Endothelial cell of umbilical vein (primary cell): ENCODE measurements around the gene MSL1. TPM values are rescaled to one million over a fixed set of nuclear protein-coding genes. Genes with fewer than 3 reads are reported as not detected.

Source experiments
- BruUV-seq: library from RNA; stranded (reverse); fragments of 400-500 nt; replicated peaks from 2 replicates; lab custom pipeline; 2021; lab: Mats Ljungman, UMichigan
- CTCF ChIA-PET: fragments of 300-600, 350-600 bp; sonication (Branson Sonifier 250); formaldehyde crosslinking; loops from one replicate; lab custom pipeline; 2021; ENCODE audit warnings: antibody characterized with exemption, inconsistent platforms; lab: Charles Lee
- POLR2A ChIA-PET: fragments of 300-600, 350-600 bp; sonication (Branson Sonifier 250); formaldehyde crosslinking; loops from one replicate; lab custom pipeline; 2021; ENCODE audit warnings: antibody characterized with exemption, inconsistent platforms; lab: Charles Lee
- DNase-seq: peaks from one replicate; pipeline ENCODE4 v3.0.0-alpha.2; 2011; ENCODE audit warnings: low read depth, low spot score
- FAIRE-seq: peaks from 2 replicates; lab custom pipeline; 2011; peaks lifted over from hg19 to GRCh38; lab: Jason Lieb, UNC
- H2AFZ ChIP-seq: 2 replicates; pipeline ENCODE4 v1.6.0; 2012; ENCODE audit warnings: low read depth, low read length, control low read depth, inconsistent platforms
- H3K27ac ChIP-seq: 2 replicates; pipeline ENCODE4 v1.5.1; 2011; ENCODE audit warnings: low read depth, mild to moderate bottlenecking, control low read depth, low read length, moderate library complexity; ENCODE audit not compliant: insufficient read depth
- H3K27me3 ChIP-seq, 2 experiments: 2 replicates each; pipeline versions ENCODE4 v1.6.0 to v1.6.1; 2011; ENCODE audit warnings: low read length in 2 of 2, mixed read lengths in 1 of 2; ENCODE audit not compliant: control insufficient read depth in 2 of 2, insufficient read depth in 2 of 2
- H3K36me3 ChIP-seq, 2 experiments: 2 replicates in 1 of 2; 3 replicates in 1 of 2; pipeline ENCODE4 v1.5.1; 2011; ENCODE audit warnings: low read length in 2 of 2, mild to moderate bottlenecking in 1 of 2, moderate library complexity in 1 of 2; ENCODE audit not compliant: control insufficient read depth in 2 of 2, insufficient read depth in 2 of 2; ENCODE audit errors: extremely low read depth in 1 of 2
- H3K4me1 ChIP-seq: 3 replicates; pipeline ENCODE4 v1.5.1; 2011; ENCODE audit warnings: mild to moderate bottlenecking, low read length; ENCODE audit not compliant: control insufficient read depth, insufficient read depth; ENCODE audit errors: extremely low read depth
- H3K4me2 ChIP-seq: 2 replicates; pipeline ENCODE4 v1.6.1; 2011; ENCODE audit warnings: low read length, control low read depth, mixed read lengths; ENCODE audit not compliant: insufficient read depth
- H3K4me3 ChIP-seq, 3 experiments: fragments of 200-600 bp in 1 of 3; sonication (generic), shearing (Covaris generic) in 1 of 3; replicated peaks in 1 of 3; 2 replicates each; pipeline ENCODE4 v1.5.1; 2011 to 2016; ENCODE audit warnings: control low read depth in 3 of 3, low read length in 3 of 3, mild to moderate bottlenecking in 2 of 3, inconsistent platforms in 1 of 3, low read depth in 1 of 3, moderate library complexity in 1 of 3; ENCODE audit not compliant: insufficient read depth in 1 of 3
- H3K79me2 ChIP-seq: 2 replicates; pipeline ENCODE4 v1.6.0; 2012; ENCODE audit warnings: low read length, inconsistent platforms; ENCODE audit not compliant: control insufficient read depth, insufficient read depth
- H3K9ac ChIP-seq: replicated peaks from 2 replicates; pipeline ENCODE3; 2011; ENCODE audit warnings: low read length, control low read depth; ENCODE audit not compliant: insufficient read depth; ENCODE audit errors: extremely low read depth
- H3K9me1 ChIP-seq: replicated peaks from 3 replicates; pipeline ENCODE4 v1.6.0; 2011; ENCODE audit warnings: mild to moderate bottlenecking, low read length; ENCODE audit not compliant: control insufficient read depth, insufficient read depth; ENCODE audit errors: extremely low read depth
- H3K9me3 ChIP-seq: replicated peaks from 2 replicates; pipeline ENCODE4 v1.5.1; 2012; ENCODE audit warnings: low read length, inconsistent platforms; ENCODE audit not compliant: control insufficient read depth, insufficient read depth
- H4K20me1 ChIP-seq: replicated peaks from 2 replicates; pipeline ENCODE3; 2011; ENCODE audit warnings: mild to moderate bottlenecking, low read length; ENCODE audit not compliant: control insufficient read depth, insufficient read depth; ENCODE audit errors: extremely low read depth
- EZH2 ChIP-seq: IDR thresholded peaks from 2 replicates; pipeline ENCODE4 v1.6.1; 2012; ENCODE audit warnings: borderline replicate concordance, low read depth, mild to moderate bottlenecking, moderate library complexity, low read length, inconsistent platforms; ENCODE audit not compliant: severe bottlenecking
- FOS ChIP-seq: IDR thresholded peaks from 2 replicates; pipeline ENCODE4 v1.6.1; 2011; ENCODE audit warnings: mild to moderate bottlenecking, low read length, moderate library complexity, borderline replicate concordance; ENCODE audit not compliant: insufficient read depth
- GATA2 ChIP-seq: IDR thresholded peaks from 2 replicates; pipeline ENCODE4 v1.7.0; 2011; ENCODE audit warnings: low read depth, mild to moderate bottlenecking, moderate library complexity, mixed read lengths, low read length; ENCODE audit not compliant: insufficient read length, insufficient read depth
- JUN ChIP-seq: IDR thresholded peaks from 2 replicates; pipeline ENCODE4 v1.6.1; 2011; ENCODE audit warnings: borderline replicate concordance, low read depth; ENCODE audit not compliant: insufficient read length, insufficient read depth
- MYC ChIP-seq: IDR thresholded peaks from one replicate; pipeline ENCODE4 v1.6.1; 2011; ENCODE audit warnings: mild to moderate bottlenecking, low read depth, low read length
- POLR2A ChIP-seq: IDR thresholded peaks from 2 replicates; pipeline ENCODE4 v1.6.1; 2012; ENCODE audit warnings: low read depth, mild to moderate bottlenecking, control low read depth, low read length
- POLR2AphosphoS5 ChIP-seq: IDR thresholded peaks from 2 replicates; pipeline ENCODE4 v1.6.1; 2012; ENCODE audit warnings: low read depth, mild to moderate bottlenecking, control low read depth, low read length, moderate library complexity; ENCODE audit not compliant: insufficient read depth
- dilution Hi-C: fragments of 300-500 bp; cut with MboI; formaldehyde crosslinking; loops from one replicate; pipeline ENCODE4 v1.15.0; 2019; ENCODE audit warnings: low sequenced_read_pairs; ENCODE audit not compliant: extremely low pct_ligation_motif_present
- intact Hi-C: fragments of 100-400 bp; cut with micrococcal nuclease; formaldehyde crosslinking; loops from one replicate; pipeline ENCODE4 v1.10.0; 2022
- polyA plus RNA-seq, 4 experiments: library from polyadenylated mRNA; depleted of rRNA in 3 of 4; stranded (reverse) in 3 of 4; unstranded in 1 of 4; fragments of >200 nt; gene quantifications; 2 replicates each; pipeline versions ENCODE4 v1.2.1 to v1.2.3, GENCODE V29; 2011 to 2012; ENCODE audit warnings: missing spikeins in 1 of 4
- total RNA-seq: library from RNA; stranded (reverse); gene quantifications from 2 replicates; pipeline ENCODE4 v1.2.3, GENCODE V29; 2021
- TF ChIP-seq, protein P1 (sequence below), 2 donors: IDR thresholded peaks; 1 replicate in 1 of 2; 2 replicates in 1 of 2; pipeline ENCODE4 v1.5.1; 2011; ENCODE audit warnings: low read length in 2 of 2, mild to moderate bottlenecking in 2 of 2, moderate library complexity in 2 of 2, control low read depth in 1 of 2, inconsistent platforms in 1 of 2, low read depth in 1 of 2; ENCODE audit not compliant: insufficient read depth in 1 of 2; ENCODE audit errors: extremely low read depth in 1 of 2
- TF ChIP-seq, protein P2 (sequence below): IDR thresholded peaks from 2 replicates; pipeline ENCODE4 v1.6.1; 2011; ENCODE audit not compliant: insufficient read depth, insufficient read length

The MSL1 gene
- total and polyA plus RNA-seq, 2 donors (not counting 3 experiments of a cell fraction or from before 2014, with no cell fraction given): 30.9 to 95.0 TPM

DNA sequence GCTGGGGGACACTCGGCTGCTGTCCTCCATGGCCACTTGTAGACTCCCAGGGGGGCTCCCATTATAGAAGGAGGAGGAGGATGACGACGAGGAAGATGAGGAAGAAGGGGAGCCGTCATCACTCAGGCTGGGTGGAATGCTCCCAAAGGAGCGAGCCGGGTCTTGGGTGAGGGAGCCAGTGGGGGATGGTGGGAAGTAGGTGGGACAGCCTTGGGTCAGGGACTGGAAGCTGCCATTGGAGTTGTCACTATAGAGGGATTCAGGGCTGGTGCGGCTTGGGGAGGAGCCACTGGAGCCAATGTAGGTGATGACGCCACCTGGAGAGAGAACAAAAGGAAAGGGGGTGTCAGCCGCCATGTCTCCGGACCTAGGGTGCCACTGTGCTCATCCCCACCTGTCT is 24.7 kb upstream of the MSL1 start:
- intact Hi-C loops: no loop called here

DNA sequence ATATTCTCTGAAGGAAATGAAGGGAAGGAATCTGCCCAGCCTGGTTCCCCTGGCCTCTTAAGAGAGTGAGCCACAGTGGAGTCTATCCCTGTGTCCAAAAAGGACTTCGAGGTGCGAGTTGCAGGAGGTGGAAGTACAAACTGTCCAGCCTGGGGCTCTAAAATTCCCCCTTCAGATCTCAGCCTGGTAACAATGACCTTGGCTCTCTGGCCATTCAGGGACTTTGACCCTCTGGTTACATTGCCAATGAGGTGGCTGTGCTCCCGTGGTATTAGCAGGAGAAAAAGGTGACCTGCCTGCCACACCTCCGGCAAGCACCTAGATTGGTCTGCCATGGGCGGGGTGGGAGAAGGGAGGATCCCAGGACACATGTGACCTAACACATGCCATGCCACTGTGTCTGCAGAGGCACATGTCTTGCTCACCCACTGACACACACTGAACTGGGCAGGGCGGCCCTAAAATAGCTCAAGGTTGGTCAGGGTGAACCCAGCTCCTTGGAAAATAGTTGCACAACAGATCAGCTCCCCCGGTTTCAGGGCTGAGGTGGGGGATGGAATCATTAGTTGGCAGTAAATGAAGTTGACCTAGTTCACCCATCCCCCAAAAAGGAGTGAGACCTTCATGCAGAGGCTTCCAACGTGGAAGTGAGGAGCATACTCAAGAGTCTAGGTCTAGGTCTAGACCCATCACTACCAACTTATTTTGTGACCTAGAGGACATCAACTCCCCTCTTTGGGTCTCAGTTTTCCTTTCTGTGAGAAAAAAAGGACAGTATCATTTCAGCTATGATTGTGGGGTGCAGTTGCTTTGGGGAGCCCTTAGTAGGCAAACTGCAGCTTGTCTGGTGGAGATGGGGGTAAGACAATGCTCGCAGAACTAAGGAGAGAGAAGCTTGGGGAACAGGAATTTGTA is 23.6 kb upstream of the MSL1 start:
- peaks cover 38% of the 10 kb centered on the region for H3K4me1 ChIP-seq
- FAIRE-seq (peak; percentile 49), DNase-seq (peak; percentile 27)
- H3K9me1 ChIP-seq: no peaks in the 10 kb centered on the region
- peak overlapping the region; percentile 13 for H2AFZ ChIP-seq
- H3K27ac ChIP-seq: peak overlapping the region; percentile 77
- POLR2A ChIA-PET: interaction anchor here (0.9 to 3.7 kb wide), 3 partner anchors 14 to 94 kb away, joined by 3 to 56 read pairs (median 4); partner anchors contain the start of gene CASC3
- no peaks in the 10 kb centered on the region for H3K79me2 ChIP-seq
- peak overlapping the region in 2 of 3 experiments; percentile 31 to 48 for H3K4me3 ChIP-seq
- peak overlapping the region; percentile 55 for H3K4me2 ChIP-seq
- H3K27me3 ChIP-seq: no peaks in the 10 kb centered on the region
- intact Hi-C loops: no loop called here
- peaks cover 0 to 25% of the 10 kb centered on the region in 2 experiments for H3K36me3 ChIP-seq
- CTCF ChIA-PET: interaction anchor here (1.1 to 5.0 kb wide), 12 partner anchors 12 to 77 kb away, joined by 3 to 138 read pairs (median 4); partner anchors contain the start of genes MED24 and THRA
- BruUV-seq: no TSS peak
- H4K20me1 ChIP-seq: no peaks in the 10 kb centered on the region
- H3K9me3 ChIP-seq: no peaks in the 10 kb centered on the region
- dilution Hi-C loops: no loop called here
- TF ChIP-seq MYC (no peak), JUN (no peak), POLR2A (no peak), GATA2 (no peak), EZH2 (no peak), FOS (no peak), POLR2AphosphoS5 (no peak)
- TF ChIP-seq, protein P1, sequence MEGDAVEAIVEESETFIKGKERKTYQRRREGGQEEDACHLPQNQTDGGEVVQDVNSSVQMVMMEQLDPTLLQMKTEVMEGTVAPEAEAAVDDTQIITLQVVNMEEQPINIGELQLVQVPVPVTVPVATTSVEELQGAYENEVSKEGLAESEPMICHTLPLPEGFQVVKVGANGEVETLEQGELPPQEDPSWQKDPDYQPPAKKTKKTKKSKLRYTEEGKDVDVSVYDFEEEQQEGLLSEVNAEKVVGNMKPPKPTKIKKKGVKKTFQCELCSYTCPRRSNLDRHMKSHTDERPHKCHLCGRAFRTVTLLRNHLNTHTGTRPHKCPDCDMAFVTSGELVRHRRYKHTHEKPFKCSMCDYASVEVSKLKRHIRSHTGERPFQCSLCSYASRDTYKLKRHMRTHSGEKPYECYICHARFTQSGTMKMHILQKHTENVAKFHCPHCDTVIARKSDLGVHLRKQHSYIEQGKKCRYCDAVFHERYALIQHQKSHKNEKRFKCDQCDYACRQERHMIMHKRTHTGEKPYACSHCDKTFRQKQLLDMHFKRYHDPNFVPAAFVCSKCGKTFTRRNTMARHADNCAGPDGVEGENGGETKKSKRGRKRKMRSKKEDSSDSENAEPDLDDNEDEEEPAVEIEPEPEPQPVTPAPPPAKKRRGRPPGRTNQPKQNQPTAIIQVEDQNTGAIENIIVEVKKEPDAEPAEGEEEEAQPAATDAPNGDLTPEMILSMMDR (IDR thresholded peaks at IDR 0.05; ENCODE audit: extremely low read depth in 1 of 2, insufficient read depth in 1 of 2, low read depth in 1 of 2, low read length in 2 of 2): no peak
- TF ChIP-seq, protein P2, sequence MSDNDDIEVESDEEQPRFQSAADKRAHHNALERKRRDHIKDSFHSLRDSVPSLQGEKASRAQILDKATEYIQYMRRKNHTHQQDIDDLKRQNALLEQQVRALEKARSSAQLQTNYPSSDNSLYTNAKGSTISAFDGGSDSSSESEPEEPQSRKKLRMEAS: no peak
- peak overlapping the region; percentile 21 for H3K9ac ChIP-seq

More for the DNA sequence above, 24.7 kb upstream of the MSL1 start:
- Histone ChIP-seq H3K79me2 (no peaks in the 10 kb centered on the region), H4K20me1 (no peaks in the 10 kb centered on the region), H3K27me3 (no peaks in the 10 kb centered on the region), H3K9ac (no peak overlapping the region), H3K4me1 (peaks cover 34% of the 10 kb centered on the region), H3K4me3 (no peak overlapping the region), H3K9me3 (no peaks in the 10 kb centered on the region), H3K9me1 (no peaks in the 10 kb centered on the region), H2AFZ (no peak overlapping the region), H3K27ac (no peak overlapping the region), H3K4me2 (no peak overlapping the region), H3K36me3 (peaks cover 0 to 27% of the 10 kb centered on the region in 2 experiments)
- TF ChIP-seq EZH2: no peak
- no peak for TF ChIP-seq JUN
- TF ChIP-seq, protein P2: no peak
- FAIRE-seq: no peak
- dilution Hi-C loops: no loop called here
- CTCF ChIA-PET: interaction anchor here (4.0 to 5.0 kb wide), 2 partner anchors 11 to 15 kb away, joined by 26 to 138 read pairs; no protein-coding TSS in a partner anchor
- DNase-seq: no peak
- no TSS peak for BruUV-seq
- POLR2A ChIA-PET: no interaction called here
